Erythroblast (primary cell): Measurements from ENCODE around the gene ZBP1.

Experiments used
- DNase-seq, 2 experiments: peaks; one replicate each; lab custom pipeline; 2025; lab: John Stamatoyannopoulos, UW
- GATA1 ChIP-seq: IDR thresholded peaks from 2 replicates; pipeline ENCODE4 v1.6.1; 2011; ENCODE audit warnings: low read depth, mild to moderate bottlenecking, control low read depth, low read length, moderate library complexity
- POLR2A ChIP-seq: IDR thresholded peaks from 2 replicates; pipeline ENCODE4 v1.6.1; 2011; ENCODE audit warnings: mild to moderate bottlenecking, low read length

The ZBP1 gene

GRCh38 chr20:57589728-57590484 is 30.3 kb downstream of the ZBP1 start:
- no peak for DNase-seq
- no peak for TF ChIP-seq GATA1
- TF ChIP-seq POLR2A, result no peak

GRCh38 chr20:57589123-57589727 is 31.0 kb downstream of the ZBP1 start:
- no peak for DNase-seq
- TF ChIP-seq GATA1 (no peak), POLR2A (no peak)

- DNase-seq, result no peak
- TF ChIP-seq GATA1 (no peak), POLR2A (no peak)
Measured at GRCh38 chr20:57588596-57588995, 31.6 kb downstream of the ZBP1 start.

- DNase-seq, result peak in 1 of 2 experiments; percentile 8
- TF ChIP-seq POLR2A (no peak), GATA1 (no peak)
Measured at GRCh38 chr20:57587989-57588377, 32.2 kb downstream of the ZBP1 start.

GRCh38 chr20:57587278-57587988 is 32.8 kb downstream of the ZBP1 start:
- TF ChIP-seq GATA1, result no peak
- TF ChIP-seq POLR2A, result no peak
- no peak for DNase-seq

GRCh38 chr20:57586943-57587277 is 33.3 kb downstream of the ZBP1 start:
- no peak for DNase-seq
- TF ChIP-seq GATA1, result no peak
- no peak for TF ChIP-seq POLR2A

GRCh38 chr20:57586370-57586793 is 33.8 kb downstream of the ZBP1 start:
- no peak for DNase-seq
- TF ChIP-seq POLR2A (no peak), GATA1 (no peak)

GRCh38 chr20:57585466-57586213 is 34.6 kb downstream of the ZBP1 start:
- TF ChIP-seq GATA1 (no peak), POLR2A (no peak)
- no peak for DNase-seq

- DNase-seq, result no peak
- TF ChIP-seq GATA1, result no peak
- no peak for TF ChIP-seq POLR2A
Measured at GRCh38 chr20:57584768-57585461, 35.3 kb downstream of the ZBP1 start.

GRCh38 chr20:57583289-57584257 is 36.7 kb downstream of the ZBP1 start:
- TF ChIP-seq GATA1 (no peak), POLR2A (no peak)
- no peak for DNase-seq

GRCh38 chr20:57582432-57583288 is 37.6 kb downstream of the ZBP1 start:
- no peak for DNase-seq
- no peak for TF ChIP-seq POLR2A
- no peak for TF ChIP-seq GATA1

GRCh38 chr20:57582029-57582378 is 38.2 kb downstream of the ZBP1 start:
- DNase-seq, result no peak
- TF ChIP-seq POLR2A (no peak), GATA1 (no peak)
